IMR-90 (cell line): Measurements from ENCODE around the gene EML6. TPM values are rescaled to one million over a fixed set of nuclear protein-coding genes. Genes with fewer than 3 reads are reported as not detected.

Source experiments
- ATAC-seq: fragments of 200-7000 bp; cut with Tn5 transposase; 2 replicates; pipeline ENCODE4 v1.9.1; 2020; ENCODE audit warnings: low read depth, mild to moderate bottlenecking, moderate library complexity
- BruUV-seq: library from RNA; stranded (reverse); fragments of 400-500 nt; replicated peaks from 2 replicates; lab custom pipeline; 2021; lab: Mats Ljungman, UMichigan
- CTCF ChIA-PET: fragments of 300-600 bp; formaldehyde crosslinking; extraction: SDS; loops from one replicate; lab custom pipeline; 2021; ENCODE audit warnings: antibody characterized with exemption; lab: Yijun Ruan, JAX
- POLR2A ChIA-PET: fragments of 300-600 bp; sonication (Branson Sonifier 250); formaldehyde crosslinking; loops from one replicate; lab custom pipeline; 2022; ENCODE audit warnings: antibody characterized with exemption; ENCODE audit not compliant: unreplicated experiment; lab: Charles Lee
- DNase-seq: peaks from one replicate; pipeline ENCODE4 v3.0.0; 2013
- H2AFZ ChIP-seq: replicated peaks from 2 replicates; pipeline ENCODE3; 2013; ENCODE audit warnings: low read length, mild to moderate bottlenecking; ENCODE audit not compliant: poor library complexity
- H2AK5ac ChIP-seq: 2 replicates; pipeline ENCODE4 v1.6.1; 2013; ENCODE audit warnings: low read depth, low read length, inconsistent platforms
- H2AK9ac ChIP-seq: replicated peaks from 2 replicates; pipeline ENCODE3; 2013; ENCODE audit warnings: mild to moderate bottlenecking, low read depth, low read length, moderate library complexity; ENCODE audit not compliant: poor library complexity
- H2BK120ac ChIP-seq: 2 replicates; pipeline ENCODE4 v1.6.1; 2013; ENCODE audit warnings: low read depth, low read length, inconsistent platforms
- H2BK15ac ChIP-seq: 3 replicates; pipeline ENCODE4 v1.6.1; 2013; ENCODE audit warnings: low read depth, low read length, inconsistent platforms
- H2BK20ac ChIP-seq: 2 replicates; pipeline ENCODE4 v1.6.1; 2013; ENCODE audit warnings: low read depth, mild to moderate bottlenecking, inconsistent platforms, low read length, moderate library complexity
- H2BK5ac ChIP-seq: 2 replicates; pipeline ENCODE4 v1.6.1; 2013; ENCODE audit warnings: mild to moderate bottlenecking, low read depth, low read length, inconsistent platforms; ENCODE audit not compliant: poor library complexity, severe bottlenecking
- H3K14ac ChIP-seq: replicated peaks from 2 replicates; pipeline ENCODE4 v1.6.1; 2013; ENCODE audit warnings: low read depth, low read length, inconsistent platforms
- H3K18ac ChIP-seq: 2 replicates; pipeline ENCODE4 v1.6.1; 2013; ENCODE audit warnings: low read depth, low read length, control low read depth
- H3K23ac ChIP-seq: 2 replicates; pipeline ENCODE4 v1.6.1; 2013; ENCODE audit warnings: low read depth, low read length, inconsistent platforms
- H3K27ac ChIP-seq: 2 replicates; pipeline ENCODE4 v1.5.1; 2013; ENCODE audit warnings: mild to moderate bottlenecking, control low read depth, low read length; ENCODE audit not compliant: insufficient read depth
- H3K27me3 ChIP-seq: 2 replicates; pipeline ENCODE4 v1.6.1; 2013; ENCODE audit warnings: low read length; ENCODE audit not compliant: control insufficient read depth, insufficient read depth
- H3K36me3 ChIP-seq: 2 replicates; pipeline ENCODE4 v1.6.1; 2013; ENCODE audit warnings: low read length, mixed read lengths; ENCODE audit not compliant: control insufficient read depth, insufficient read depth
- H3K4ac ChIP-seq: 2 replicates; pipeline ENCODE4 v1.6.1; 2013; ENCODE audit warnings: low read depth, low read length, inconsistent platforms
- H3K4me1 ChIP-seq: 2 replicates; pipeline ENCODE4 v1.6.1; 2013; ENCODE audit warnings: low read length, mixed read lengths; ENCODE audit not compliant: control insufficient read depth, insufficient read depth
- H3K4me2 ChIP-seq: 2 replicates; pipeline ENCODE4 v1.6.1; 2013; ENCODE audit warnings: low read depth, mild to moderate bottlenecking, control low read depth, low read length, moderate library complexity
- H3K4me3 ChIP-seq: 2 replicates; pipeline ENCODE4 v1.5.1; 2013; ENCODE audit warnings: low read depth, mild to moderate bottlenecking, control low read depth, low read length, moderate library complexity; ENCODE audit not compliant: insufficient read depth
- H3K56ac ChIP-seq: 2 replicates; pipeline ENCODE4 v1.6.1; 2013; ENCODE audit warnings: low read length, inconsistent platforms; ENCODE audit not compliant: insufficient read depth; ENCODE audit errors: extremely low read depth
- H3K79me1 ChIP-seq, 2 experiments: 2 replicates each; pipeline ENCODE4 v1.6.1; 2013; ENCODE audit warnings: low read length in 2 of 2, inconsistent platforms in 1 of 2, low read depth in 1 of 2
- H3K9ac ChIP-seq: 2 replicates; pipeline ENCODE4 v1.6.1; 2013; ENCODE audit warnings: low read depth, low read length, control low read depth
- H3K9me1 ChIP-seq: 2 replicates; pipeline ENCODE4 v1.6.1; 2013; ENCODE audit warnings: low read length, inconsistent platforms; ENCODE audit not compliant: insufficient read depth
- H3K9me3 ChIP-seq: 2 replicates; pipeline ENCODE4 v1.6.1; 2013; ENCODE audit warnings: low read length; ENCODE audit not compliant: control insufficient read depth, insufficient read depth
- H4K20me1 ChIP-seq: 2 replicates; pipeline ENCODE4 v1.6.1; 2013; ENCODE audit warnings: low read length, inconsistent platforms; ENCODE audit not compliant: insufficient read depth
- H4K5ac ChIP-seq: 2 replicates; pipeline ENCODE4 v1.6.1; 2013; ENCODE audit warnings: mild to moderate bottlenecking, low read depth, low read length, control low read depth
- H4K8ac ChIP-seq, 2 experiments: 2 replicates each; pipeline ENCODE4 v1.6.1; 2013; ENCODE audit warnings: low read depth in 2 of 2, low read length in 2 of 2, control low read depth in 1 of 2, inconsistent platforms in 1 of 2
- H4K91ac ChIP-seq: 2 replicates; pipeline ENCODE4 v1.6.1; 2013; ENCODE audit warnings: low read depth, low read length, inconsistent platforms; ENCODE audit not compliant: insufficient read depth
- BHLHE40 ChIP-seq: fragments of 150-350 bp; IDR thresholded peaks from 2 replicates; pipeline ENCODE4 v1.6.1; 2016; ENCODE audit warnings: mild to moderate bottlenecking, low read depth, low read length
- CEBPB ChIP-seq: IDR thresholded peaks from 2 replicates; pipeline ENCODE4 v1.6.1; 2012; ENCODE audit warnings: low read depth, low read length, improper control_type of control experiment
- CHD1 ChIP-seq: IDR thresholded peaks from 2 replicates; pipeline ENCODE4 v1.6.1; 2012; ENCODE audit warnings: low read depth, low read length, improper control_type of control experiment
- ELK1 ChIP-seq: fragments of 150-350 bp; IDR thresholded peaks from 2 replicates; pipeline ENCODE4 v1.6.1; 2016; ENCODE audit warnings: low read depth, mild to moderate bottlenecking, low read length, moderate library complexity, borderline replicate concordance
- FOS ChIP-seq: fragments of 150-350 bp; IDR thresholded peaks from 2 replicates; pipeline ENCODE4 v1.6.1; 2016; ENCODE audit warnings: low read depth, low read length
- MAFK ChIP-seq: IDR thresholded peaks from 2 replicates; pipeline ENCODE4 v1.6.1; 2012; ENCODE audit warnings: low read depth, low read length, improper control_type of control experiment
- MXI1 ChIP-seq: IDR thresholded peaks from 2 replicates; pipeline ENCODE4 v1.6.1; 2012; ENCODE audit warnings: low read depth, mild to moderate bottlenecking, low read length, moderate library complexity, borderline replicate concordance
- NFE2L2 ChIP-seq: fragments of 150-350 bp; IDR thresholded peaks from 2 replicates; pipeline ENCODE4 v1.6.1; 2016; ENCODE audit warnings: low read depth, mild to moderate bottlenecking, low read length
- POLR2A ChIP-seq: IDR thresholded peaks from 2 replicates; pipeline ENCODE4 v1.6.1; 2012; ENCODE audit warnings: mild to moderate bottlenecking, low read depth, low read length
- RFX5 ChIP-seq: IDR thresholded peaks from 2 replicates; pipeline ENCODE4 v1.8.0; 2012; ENCODE audit warnings: low read depth, mild to moderate bottlenecking, low read length, moderate library complexity
- SMC3 ChIP-seq: fragments of 150-350 bp; IDR thresholded peaks from 2 replicates; pipeline ENCODE4 v1.6.1; 2016; ENCODE audit warnings: low read depth, mild to moderate bottlenecking, antibody characterized with exemption, low read length, moderate library complexity
- WGBS, 2 experiments: methylation state at CpG; one replicate each; pipeline versions ENCODE4 v1.1.5 to v1.1.7; 2013; ENCODE audit warnings: missing lambda C conversion rate in 2 of 2; ENCODE audit not compliant: insufficient read length in 1 of 2; ENCODE audit errors: extremely low coverage in 2 of 2; 5-methylcytosine and 5-hydroxymethylcytosine counted together
- dilution Hi-C: fragments of 300-500 bp; cut with HindIII; formaldehyde crosslinking; loops from one replicate; pipeline ENCODE4 v1.14.3; 2018; ENCODE audit warnings: low sequenced_read_pairs; ENCODE audit not compliant: unreplicated experiment
- in situ Hi-C: fragments of 300-500 bp; cut with MboI; formaldehyde crosslinking; loops from 3 replicates; pipeline ENCODE4 v1.14.3; 2019; ENCODE audit warnings: low sequenced_read_pairs, inconsistent platforms, mixed read lengths
- intact Hi-C: fragments of 100-400 bp; cut with micrococcal nuclease; formaldehyde crosslinking; loops from 2 replicates; pipeline ENCODE4 v1.10.0; 2022
- polyA plus RNA-seq, 3 experiments: library from polyadenylated mRNA; depleted of rRNA; stranded (reverse); fragments of >200 nt; gene quantifications; 2 replicates each; pipeline ENCODE4 v1.2.3, GENCODE V29; 2012; ENCODE audit warnings: low replicate concordance in 1 of 3
- total RNA-seq: library from RNA; depleted of rRNA; stranded (reverse); fragments of >200 nt; gene quantifications from 2 replicates; pipeline ENCODE4 v1.2.3, GENCODE V29; 2012
- TF ChIP-seq, protein P1 (sequence below): conservative IDR thresholded peaks from 2 replicates; pipeline ENCODE4 v1.5.1; 2012; ENCODE audit warnings: mild to moderate bottlenecking, low read depth, low read length, improper control_type of control experiment

The EML6 gene
- total and polyA plus RNA-seq, 2 of the 4 experiments (the other 2 are of a cell fraction) = 0.18 to 0.19 TPM

DNA sequence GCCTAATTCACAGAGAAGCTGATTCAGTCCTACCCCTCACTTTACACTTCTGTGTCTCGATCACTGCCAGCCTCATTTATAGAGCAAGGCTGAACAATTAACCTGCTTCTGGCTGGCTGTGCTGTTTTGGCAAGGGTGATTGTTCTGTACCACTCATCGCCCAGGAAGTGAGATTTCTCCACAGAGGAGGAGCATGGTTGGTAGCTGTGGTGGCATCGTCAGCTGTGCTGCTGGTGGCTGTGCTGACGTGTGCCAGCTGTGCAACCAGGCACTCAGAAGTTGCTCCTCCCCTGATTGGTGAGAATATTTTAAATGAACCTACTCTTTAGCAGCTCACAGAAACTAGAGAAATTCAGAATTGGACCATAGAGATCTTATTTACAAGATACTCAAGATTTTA lies 158.3 kb downstream of the EML6 start:
- Histone ChIP-seq H3K18ac (no peak overlapping the region), H2AK5ac (no peak overlapping the region), H3K79me1 (no peaks in the 10 kb centered on the region; a peak in 1 of 4 replicates), H3K27ac (no peak overlapping the region), H3K4ac (no peak overlapping the region), H3K14ac (no peak overlapping the region), H3K9me1 (no peaks in the 10 kb centered on the region), H2BK5ac (no peak overlapping the region), H3K4me2 (no peak overlapping the region), H3K56ac (no peak overlapping the region), H4K8ac (no peak overlapping the region), H3K23ac (no peak overlapping the region), H3K9me3 (no peaks in the 10 kb centered on the region), H2AK9ac (no peak overlapping the region), H3K9ac (no peak overlapping the region), H3K27me3 (peaks cover 8% of the 10 kb centered on the region), H2AFZ (peak overlapping the region; percentile 71), H3K36me3 (no peaks in the 10 kb centered on the region), H4K5ac (no peak overlapping the region), H4K91ac (no peak overlapping the region), H4K20me1 (no peaks in the 10 kb centered on the region), H3K4me1 (no peaks in the 10 kb centered on the region), H2BK15ac (no peak overlapping the region), H3K4me3 (no peak overlapping the region), H2BK120ac (no peak overlapping the region), H2BK20ac (no peak overlapping the region)
- ChIA-PET POLR2A (no interaction called here), CTCF (interaction anchor here (0.6 kb wide), 1 partner anchor 203 kb away, joined by 3 read pairs; no protein-coding TSS in a partner anchor)
- intact Hi-C loops (no loop called here), dilution Hi-C loops (no loop called here), in situ Hi-C loops (no loop called here)
- BruUV-seq = no TSS peak
- no peak for ATAC-seq
- no peak for TF ChIP-seq MXI1
- no peak for TF ChIP-seq SMC3
- TF ChIP-seq ELK1 = no peak
- TF ChIP-seq, protein P1, sequence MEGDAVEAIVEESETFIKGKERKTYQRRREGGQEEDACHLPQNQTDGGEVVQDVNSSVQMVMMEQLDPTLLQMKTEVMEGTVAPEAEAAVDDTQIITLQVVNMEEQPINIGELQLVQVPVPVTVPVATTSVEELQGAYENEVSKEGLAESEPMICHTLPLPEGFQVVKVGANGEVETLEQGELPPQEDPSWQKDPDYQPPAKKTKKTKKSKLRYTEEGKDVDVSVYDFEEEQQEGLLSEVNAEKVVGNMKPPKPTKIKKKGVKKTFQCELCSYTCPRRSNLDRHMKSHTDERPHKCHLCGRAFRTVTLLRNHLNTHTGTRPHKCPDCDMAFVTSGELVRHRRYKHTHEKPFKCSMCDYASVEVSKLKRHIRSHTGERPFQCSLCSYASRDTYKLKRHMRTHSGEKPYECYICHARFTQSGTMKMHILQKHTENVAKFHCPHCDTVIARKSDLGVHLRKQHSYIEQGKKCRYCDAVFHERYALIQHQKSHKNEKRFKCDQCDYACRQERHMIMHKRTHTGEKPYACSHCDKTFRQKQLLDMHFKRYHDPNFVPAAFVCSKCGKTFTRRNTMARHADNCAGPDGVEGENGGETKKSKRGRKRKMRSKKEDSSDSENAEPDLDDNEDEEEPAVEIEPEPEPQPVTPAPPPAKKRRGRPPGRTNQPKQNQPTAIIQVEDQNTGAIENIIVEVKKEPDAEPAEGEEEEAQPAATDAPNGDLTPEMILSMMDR = no peak
- no peak for TF ChIP-seq BHLHE40
- no peak for TF ChIP-seq FOS
- no peak for TF ChIP-seq NFE2L2
- TF ChIP-seq CHD1 = no peak
- TF ChIP-seq RFX5 = no peak
- TF ChIP-seq POLR2A = no peak
- TF ChIP-seq CEBPB = no peak
- TF ChIP-seq MAFK = no peak
- no peak for DNase-seq
- no CpG with 5 or more reads among the region's 4 CpGs for WGBS, 2 experiments
